GM06990 (cell line): ENCODE data around the gene UPK2.

ENCODE experiments used
- DNase-seq: peaks from one replicate; pipeline ENCODE4 v3.0.0-alpha.2; 2011; ENCODE audit not compliant: insufficient read length; ENCODE audit errors: extremely low read depth
- H3K27me3 ChIP-seq: replicated peaks from 2 replicates; pipeline ENCODE4 v1.6.0; 2011; ENCODE audit warnings: low read length; ENCODE audit not compliant: control insufficient read depth, insufficient read depth
- H3K36me3 ChIP-seq: 2 replicates; pipeline ENCODE4 v1.5.1; 2011; ENCODE audit warnings: low read length; ENCODE audit not compliant: control insufficient read depth, insufficient read depth
- H3K4me3 ChIP-seq: replicated peaks from 2 replicates; pipeline ENCODE4 v1.5.1; 2011; ENCODE audit warnings: low read depth, mild to moderate bottlenecking, control low read depth, low read length
- TF ChIP-seq, protein P1 (sequence below): IDR thresholded peaks from 2 replicates; pipeline ENCODE4 v1.5.1; 2011; ENCODE audit warnings: low read length, control low read depth, mild to moderate bottlenecking, inconsistent platforms; ENCODE audit not compliant: insufficient read depth, poor library complexity, severe bottlenecking

The UPK2 gene

DNA sequence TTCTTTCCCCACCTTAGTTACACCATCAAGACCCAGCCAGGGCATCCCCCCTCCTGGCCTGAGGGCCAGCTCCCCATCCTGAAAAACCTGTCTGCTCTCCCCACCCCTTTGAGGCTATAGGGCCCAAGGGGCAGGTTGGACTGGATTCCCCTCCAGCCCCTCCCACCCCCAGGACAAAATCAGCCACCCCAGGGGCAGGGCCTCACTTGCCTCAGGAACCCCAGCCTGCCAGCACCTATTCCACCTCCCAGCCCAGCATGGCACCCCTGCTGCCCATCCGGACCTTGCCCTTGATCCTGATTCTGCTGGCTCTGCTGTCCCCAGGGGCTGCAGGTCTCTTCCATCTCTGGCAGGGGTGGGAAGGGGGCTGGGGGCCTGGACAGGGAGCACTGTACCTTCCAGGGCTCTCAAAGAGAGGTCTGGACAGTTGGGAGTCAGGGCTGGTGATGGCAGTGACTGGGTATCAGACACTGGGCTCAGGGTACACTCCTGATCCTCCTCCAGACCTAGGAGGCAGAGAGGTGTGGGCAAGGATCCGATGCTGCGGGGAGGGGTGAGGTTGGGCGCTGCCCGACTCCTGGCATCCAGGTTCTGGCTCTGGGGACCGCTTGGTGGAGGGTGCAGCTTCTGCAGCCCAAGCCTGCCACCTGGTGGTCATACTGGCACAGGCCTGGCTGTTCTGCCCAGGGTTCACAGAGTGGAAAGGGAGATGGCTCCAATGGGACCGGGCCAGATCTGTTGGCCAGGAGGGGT is at the start of gene UPK2:
TSS of gene UPK2 (plus strand) at position 205 of the 753 bp plus-strand sequence. CDS start at position 258, 53 bp downstream.
- no peak within 1 kb of the TSS for H3K4me3 ChIP-seq
- DNase-seq, result peak; percentile 58
- no peaks in the 10 kb centered on the region for H3K36me3 ChIP-seq
- TF ChIP-seq, protein P1, sequence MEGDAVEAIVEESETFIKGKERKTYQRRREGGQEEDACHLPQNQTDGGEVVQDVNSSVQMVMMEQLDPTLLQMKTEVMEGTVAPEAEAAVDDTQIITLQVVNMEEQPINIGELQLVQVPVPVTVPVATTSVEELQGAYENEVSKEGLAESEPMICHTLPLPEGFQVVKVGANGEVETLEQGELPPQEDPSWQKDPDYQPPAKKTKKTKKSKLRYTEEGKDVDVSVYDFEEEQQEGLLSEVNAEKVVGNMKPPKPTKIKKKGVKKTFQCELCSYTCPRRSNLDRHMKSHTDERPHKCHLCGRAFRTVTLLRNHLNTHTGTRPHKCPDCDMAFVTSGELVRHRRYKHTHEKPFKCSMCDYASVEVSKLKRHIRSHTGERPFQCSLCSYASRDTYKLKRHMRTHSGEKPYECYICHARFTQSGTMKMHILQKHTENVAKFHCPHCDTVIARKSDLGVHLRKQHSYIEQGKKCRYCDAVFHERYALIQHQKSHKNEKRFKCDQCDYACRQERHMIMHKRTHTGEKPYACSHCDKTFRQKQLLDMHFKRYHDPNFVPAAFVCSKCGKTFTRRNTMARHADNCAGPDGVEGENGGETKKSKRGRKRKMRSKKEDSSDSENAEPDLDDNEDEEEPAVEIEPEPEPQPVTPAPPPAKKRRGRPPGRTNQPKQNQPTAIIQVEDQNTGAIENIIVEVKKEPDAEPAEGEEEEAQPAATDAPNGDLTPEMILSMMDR, result peak; percentile 94
- H3K27me3 ChIP-seq, result peaks cover 1% of the 10 kb centered on the region

DNA sequence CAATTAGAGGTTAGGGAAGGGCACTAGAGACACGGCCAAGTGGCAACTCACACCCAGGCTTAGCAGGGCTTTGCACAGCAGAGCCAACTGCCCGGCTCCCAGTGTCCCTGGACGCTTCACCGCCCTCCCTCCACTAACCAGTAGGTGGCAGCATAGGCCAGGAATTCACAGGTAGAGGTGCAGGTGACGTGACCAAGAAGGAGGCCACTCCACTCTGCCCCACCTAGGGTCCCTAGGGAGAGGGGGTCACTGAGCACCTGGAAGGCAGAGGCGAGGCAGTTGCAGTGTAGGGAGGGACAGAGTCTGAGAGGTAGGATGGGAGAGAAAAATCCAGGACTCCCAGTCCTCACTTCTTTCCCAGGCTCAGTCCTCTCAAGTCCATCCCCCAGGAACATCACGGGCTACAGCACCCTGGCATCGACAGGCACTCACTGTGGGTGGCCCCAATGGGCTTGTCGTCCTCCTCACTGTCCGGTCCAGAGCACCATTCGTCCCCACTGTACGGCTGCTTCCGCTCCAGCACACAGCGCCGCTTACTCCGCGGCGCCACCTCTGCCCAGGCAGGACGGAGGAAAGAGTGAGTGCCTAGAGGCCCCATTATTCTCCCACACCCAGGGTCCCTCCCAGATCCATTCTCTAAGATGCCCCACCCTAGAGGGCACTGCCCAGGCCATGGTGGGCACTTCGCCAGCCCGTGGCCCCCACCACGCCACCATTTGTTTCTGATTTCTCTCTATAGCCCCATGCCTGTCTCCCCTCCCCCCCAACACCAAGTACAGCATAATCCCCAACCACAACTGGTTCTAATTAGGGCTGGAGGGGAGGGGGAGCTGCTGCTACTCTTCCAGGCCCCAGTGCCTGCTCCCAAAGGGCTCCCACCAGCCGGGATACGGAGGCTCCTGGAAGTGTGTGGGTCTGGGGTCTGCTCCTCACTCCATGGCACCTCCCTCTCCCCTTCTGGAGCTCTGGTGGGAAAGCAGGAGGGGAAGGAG is 48.8 kb upstream of the UPK2 start:
- DNase-seq, result peak; percentile 77
- Histone ChIP-seq H3K36me3 (peaks cover 1% of the 10 kb centered on the region), H3K27me3 (no peaks in the 10 kb centered on the region), H3K4me3 (no peak overlapping the region)
- TF ChIP-seq, protein P1, result peak; percentile 87

GRCh38 chr11:118908264-118908663 is 47.8 kb upstream of the UPK2 start:
- no peaks in the 10 kb centered on the region for H3K27me3 ChIP-seq
- H3K4me3 ChIP-seq, result no peak overlapping the region
- no peak for DNase-seq
- peaks cover 1% of the 10 kb centered on the region for H3K36me3 ChIP-seq
- TF ChIP-seq, protein P1, result no peak

GRCh38 chr11:118908901-118909618 is 47.0 kb upstream of the UPK2 start:
- Histone ChIP-seq H3K36me3 (peaks cover 1% of the 10 kb centered on the region), H3K4me3 (no peak overlapping the region), H3K27me3 (no peaks in the 10 kb centered on the region)
- TF ChIP-seq, protein P1, result no peak
- no peak for DNase-seq

DNA sequence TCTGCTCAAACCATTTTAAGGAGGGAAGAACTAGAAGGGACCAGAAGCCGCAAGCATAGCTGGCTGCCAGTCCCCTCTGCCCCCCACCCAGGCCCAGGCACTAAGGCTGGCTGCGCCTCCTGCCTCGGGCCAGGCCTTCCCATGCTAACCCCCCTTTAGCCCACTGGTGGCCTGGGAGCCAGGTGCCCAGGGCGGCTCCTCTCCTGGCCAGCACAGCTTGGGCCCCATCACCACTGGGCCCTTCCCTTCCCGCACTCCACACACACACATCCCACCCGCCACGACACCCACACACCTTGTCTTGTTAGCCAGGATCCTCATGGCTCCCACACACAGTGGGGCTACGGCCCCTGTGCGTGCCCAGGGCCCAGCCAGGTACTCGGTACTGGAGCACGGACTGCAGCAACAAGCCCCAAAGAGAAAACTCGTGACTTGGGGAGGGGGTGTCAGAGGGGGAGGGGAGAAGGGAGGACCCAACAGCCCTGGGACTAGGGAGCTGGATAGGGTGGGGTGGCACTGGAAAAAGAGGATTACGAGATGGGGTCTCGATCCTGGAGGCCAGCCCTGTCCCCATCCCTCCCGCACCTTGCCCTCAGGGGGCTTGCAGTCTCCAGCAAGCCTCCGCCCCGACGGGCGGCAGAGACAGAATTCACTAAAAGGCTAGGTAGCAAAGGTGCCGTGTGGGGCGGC is 46.3 kb upstream of the UPK2 start:
- no peaks in the 10 kb centered on the region for H3K27me3 ChIP-seq
- peaks cover 1% of the 10 kb centered on the region for H3K36me3 ChIP-seq
- no peak overlapping the region for H3K4me3 ChIP-seq
- DNase-seq, result no peak
- TF ChIP-seq, protein P1, result no peak
